Measurements from ENCODE around the gene USP54. TPM values are rescaled to one million over a fixed set of nuclear protein-coding genes. Genes with fewer than 3 reads are reported as not detected.
A peak's percentile ranks its signal among the peaks of the same experiment; 100 is the strongest.

USP54 gene
- total and polyA plus RNA-seq, 2 donors (not counting 1 experiment from before 2014, with no cell fraction given), result 7.8 to 9.9 TPM

- DNase-seq (ENCODE audit: low read depth in 2 of 2), result no peak
- Histone ChIP-seq H3K9me3 (ENCODE audit: control insufficient read depth, insufficient read depth, low read depth, low read length) (no peaks in the 10 kb centered on the region), H3K4me2 (ENCODE audit: extremely low read depth, insufficient read depth, low read length) (no peak overlapping the region), H3K27ac (ENCODE audit: insufficient read depth, low read length) (no peak overlapping the region), H3K4me1 (ENCODE audit: control insufficient read depth, extremely low read depth, insufficient read depth, low read length) (no peaks in the 10 kb centered on the region), H3K36me3 (ENCODE audit: control insufficient read depth, insufficient read depth, low read length) (no peaks in the 10 kb centered on the region), H3K27me3 (ENCODE audit: control insufficient read depth, insufficient read depth, low read length) (no peaks in the 10 kb centered on the region), H3K79me2 (ENCODE audit: control insufficient read depth, insufficient read depth, low read length) (no peaks in the 10 kb centered on the region), H4K20me1 (ENCODE audit: control insufficient read depth, extremely low read depth, insufficient read depth, low read length) (no peaks in the 10 kb centered on the region), H2AFZ (ENCODE audit: low read length) (no peak overlapping the region), H3K4me3 (replicated peaks in 1 of 4; ENCODE audit: control extremely low read depth in 1 of 4, insufficient read depth in 1 of 4, low read depth in 3 of 4, low read length in 4 of 4) (no peak overlapping the region), H3K9ac (ENCODE audit: insufficient read depth, low read length) (no peak overlapping the region)
- no peak for TF ChIP-seq CTCF (conservative IDR thresholded peaks at IDR 0.05 in 1 of 2, IDR thresholded peaks at IDR 0.05 in 1 of 2; ENCODE audit: low read depth in 1 of 2, low read length in 2 of 2)
- TF ChIP-seq EZH2 (IDR thresholded peaks at IDR 0.05; ENCODE audit: low read length, missing control alignments), result no peak
These were observed 56.3 kb downstream of the USP54 start for GRCh38 chr10:73534857-73535256.

GRCh38 chr10:73529089-73529832 lies 61.9 kb downstream of the USP54 start:
- no peaks in the 10 kb centered on the region for H3K9me3 ChIP-seq (ENCODE audit: control insufficient read depth, insufficient read depth, low read depth, low read length)
- H3K4me2 ChIP-seq (ENCODE audit: extremely low read depth, insufficient read depth, low read length), result no peak overlapping the region
- no peak overlapping the region for H3K27ac ChIP-seq (ENCODE audit: insufficient read depth, low read length)
- H3K9ac ChIP-seq (ENCODE audit: insufficient read depth, low read length), result no peak overlapping the region
- H3K4me3 ChIP-seq (replicated peaks in 1 of 4; ENCODE audit: control extremely low read depth in 1 of 4, insufficient read depth in 1 of 4, low read depth in 3 of 4, low read length in 4 of 4), result no peak overlapping the region
- H3K36me3 ChIP-seq (ENCODE audit: control insufficient read depth, insufficient read depth, low read length), result no peaks in the 10 kb centered on the region
- TF ChIP-seq CTCF (conservative IDR thresholded peaks at IDR 0.05 in 1 of 2, IDR thresholded peaks at IDR 0.05 in 1 of 2; ENCODE audit: low read depth in 1 of 2, low read length in 2 of 2) (peak; percentile 74 to 80), EZH2 (IDR thresholded peaks at IDR 0.05; ENCODE audit: low read length, missing control alignments) (no peak)
- no peaks in the 10 kb centered on the region for H4K20me1 ChIP-seq (ENCODE audit: control insufficient read depth, extremely low read depth, insufficient read depth, low read length)
- DNase-seq (ENCODE audit: low read depth in 2 of 2), result peak; percentile 70 to 88
- no peaks in the 10 kb centered on the region for H3K4me1 ChIP-seq (ENCODE audit: control insufficient read depth, extremely low read depth, insufficient read depth, low read length)
- H3K79me2 ChIP-seq (ENCODE audit: control insufficient read depth, insufficient read depth, low read length), result no peaks in the 10 kb centered on the region
- no peaks in the 10 kb centered on the region for H3K27me3 ChIP-seq (ENCODE audit: control insufficient read depth, insufficient read depth, low read length)
- H2AFZ ChIP-seq (ENCODE audit: low read length), result no peak overlapping the region

DNA sequence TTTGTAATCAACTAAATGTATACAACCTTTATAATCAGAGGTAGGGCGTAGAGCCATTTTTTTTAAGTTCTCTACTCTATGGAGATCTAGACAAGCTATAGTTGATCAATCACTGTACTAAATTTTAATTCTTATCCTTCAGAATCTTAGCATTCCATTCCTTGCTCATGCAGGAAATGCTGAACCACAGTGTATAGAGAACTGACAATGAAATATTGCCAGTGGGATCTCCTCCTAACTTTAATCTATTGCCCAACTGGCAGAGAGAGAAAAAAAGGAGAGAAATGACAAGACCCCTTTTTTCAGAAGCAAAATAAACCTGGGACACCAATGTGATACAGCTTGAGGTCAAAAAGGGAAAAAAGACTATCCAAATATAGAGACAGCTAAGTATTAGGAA lies 68.9 kb downstream of the USP54 start:
- peak; percentile 17 to 67 for DNase-seq (ENCODE audit: low read depth in 2 of 2)
- Histone ChIP-seq H3K9ac (ENCODE audit: insufficient read depth, low read length) (no peak overlapping the region), H3K4me1 (ENCODE audit: control insufficient read depth, extremely low read depth, insufficient read depth, low read length) (no peaks in the 10 kb centered on the region), H3K27ac (ENCODE audit: insufficient read depth, low read length) (no peak overlapping the region), H3K4me3 (replicated peaks in 1 of 4; ENCODE audit: control extremely low read depth in 1 of 4, insufficient read depth in 1 of 4, low read depth in 3 of 4, low read length in 4 of 4) (no peak overlapping the region), H2AFZ (ENCODE audit: low read length) (no peak overlapping the region), H3K9me3 (ENCODE audit: control insufficient read depth, insufficient read depth, low read depth, low read length) (no peaks in the 10 kb centered on the region), H3K36me3 (ENCODE audit: control insufficient read depth, insufficient read depth, low read length) (no peaks in the 10 kb centered on the region), H3K4me2 (ENCODE audit: extremely low read depth, insufficient read depth, low read length) (no peak overlapping the region), H4K20me1 (ENCODE audit: control insufficient read depth, extremely low read depth, insufficient read depth, low read length) (no peaks in the 10 kb centered on the region), H3K79me2 (ENCODE audit: control insufficient read depth, insufficient read depth, low read length) (no peaks in the 10 kb centered on the region), H3K27me3 (ENCODE audit: control insufficient read depth, insufficient read depth, low read length) (no peaks in the 10 kb centered on the region)
- TF ChIP-seq CTCF (conservative IDR thresholded peaks at IDR 0.05 in 1 of 2, IDR thresholded peaks at IDR 0.05 in 1 of 2; ENCODE audit: low read depth in 1 of 2, low read length in 2 of 2) (no peak), EZH2 (IDR thresholded peaks at IDR 0.05; ENCODE audit: low read length, missing control alignments) (no peak)
